Psoas muscle (tissue), 8 donors: ENCODE results near the gene PPP1R9B. TPM values are rescaled to one million over a fixed set of nuclear protein-coding genes. Genes with fewer than 3 reads are reported as not detected.
A peak's percentile ranks its signal among the peaks of the same experiment; 100 is the strongest.

ENCODE experiments used
- ATAC-seq, 4 donors: fragments of 200-7000 bp; cut with Tn5 transposase; one replicate each; pipeline ENCODE4 v1.9.1; 2020; ENCODE audit warnings: moderate library complexity in 3 of 4, mild to moderate bottlenecking in 2 of 4
- DNase-seq, 2 donors: peaks; one replicate each; pipeline ENCODE4 v3.0.0-alpha.2; 2020
- H3K27ac ChIP-seq: fragments of 200-600 bp; one replicate; pipeline ENCODE4 v1.8.0; 2022
- H3K27me3 ChIP-seq, 3 donors: fragments of 200-600 bp in 1 of 3; one replicate each; pipeline versions ENCODE4 v1.6.1 to v1.8.0; 2013 to 2022; ENCODE audit warnings: low read length in 2 of 3, mild to moderate bottlenecking in 2 of 3, moderate library complexity in 1 of 3; ENCODE audit not compliant: insufficient read depth in 3 of 3
- H3K36me3 ChIP-seq, 2 donors: fragments of 200-600 bp in 1 of 2; one replicate each; pipeline versions ENCODE4 v1.6.1 to v1.8.0; 2013 to 2022; ENCODE audit warnings: low read depth in 1 of 2, mild to moderate bottlenecking in 1 of 2, moderate library complexity in 1 of 2; ENCODE audit not compliant: insufficient read depth in 1 of 2
- H3K4me1 ChIP-seq: fragments of 200-600 bp; one replicate; pipeline ENCODE4 v1.8.0; 2022
- H3K4me3 ChIP-seq: fragments of 200-600 bp; one replicate; pipeline ENCODE4 v1.8.0; 2022; ENCODE audit warnings: mild to moderate bottlenecking
- H3K9me3 ChIP-seq: fragments of 200-600 bp; one replicate; pipeline ENCODE4 v1.8.0; 2022
- CTCF ChIP-seq: fragments of 200-600 bp; IDR thresholded peaks from one replicate; pipeline ENCODE4 v1.8.0; 2022; ENCODE audit warnings: antibody characterized with exemption
- WGBS, 3 donors: extraction: QIAGEN DNeasy Blood & Tissue Kit; methylation state at CpG; one replicate each; pipeline versions ENCODE4 v1.1.6 to v1.1.7; 2013; 5-methylcytosine and 5-hydroxymethylcytosine counted together
- intact Hi-C, 2 donors: fragments of 100-400 bp; cut with DNase I; formaldehyde crosslinking; loops; one replicate each; pipeline versions ENCODE4 v1.11.0 to v1.14.2; 2022
- polyA plus RNA-seq, 3 donors: library from polyadenylated mRNA; stranded (reverse); fragments of 200-250 nt; gene quantifications; one replicate each; pipeline ENCODE4 v1.2.3, GENCODE V29; 2013
- total RNA-seq, 4 donors: library from RNA; stranded (reverse); fragmentation: NEBNext Ultra II Directional in 2 of 4; extraction: Animal tissue kit (Norgen Biotek cat#: 25700) in 2 of 4; gene quantifications; one replicate each; pipeline versions ENCODE4 v1.2.1 to v1.2.4, GENCODE V29; 2021 to 2023
- donor health status: healthy with polysubstance abuse.
- donor health status: DM: no; HTN: no; CAD: no; lungs with moderate emphysema.
- donor health status: Bipolar disorder and iron deficiency.
- donor health status: healthy.
- donor health status: DM: yes; HTN: yes; CAD: no.
- donor health status: DM: no; HTN: no; CAD: no.
- donor health status: DM: no; HTN: no; CAD: no.
- donor health status: DM: yes; HTN: yes; CAD: no.

PPP1R9B gene
- total and polyA plus RNA-seq, 7 donors: 7.0 to 26.5 (median 15.1) TPM

- intact Hi-C loops: loop anchor here (2.0 to 5.0 kb wide), 4 partner anchors 38 to 202 kb away; partner anchors contain the start of genes ITGA3 (in 1 of the 2) and SGCA (in 1 of the 2)
- 1% methylated on average over 63 to 68 of the region's 68 CpGs for WGBS, 3 donors
- Histone ChIP-seq H3K36me3 (peaks cover 0 to 25% of the 10 kb centered on the region in 2 donors), H3K27me3 (no peaks in the 10 kb centered on the region), H3K4me1 (peaks cover 47% of the 10 kb centered on the region), H3K4me3 (peak within 1 kb of the TSS; percentile 95), H3K27ac (peak within 1 kb of the TSS; percentile 88), H3K9me3 (no peaks in the 10 kb centered on the region)
- DNase-seq: peak; percentile 97 to 98
- peak; percentile 89 to 94 (median 90) for ATAC-seq
- no peak for TF ChIP-seq CTCF
Measured at GRCh38 chr17:50094753-50095619, 55.5 kb downstream of the PPP1R9B start, which contains the start of gene PDK2. Gene PDK2 (plus strand): TSS chr17:50095351. CDS start chr17:50095436, 85 bp downstream.

GRCh38 chr17:50094243-50094752, 56.2 kb downstream of the PPP1R9B start:
- peak; percentile 90 to 93 for DNase-seq
- no peaks in the 10 kb centered on the region for H3K27me3 ChIP-seq
- intact Hi-C loops: loop anchor here in 1 of 2 donors (2.0 to 5.0 kb wide), 3 partner anchors 37 to 203 kb away; partner anchors contain the start of gene ITGA3
- 0 to 1% (median 0%) methylated on average over 21 of the region's 21 CpGs for WGBS, 3 donors
- TF ChIP-seq CTCF: peak; percentile 93
- H3K36me3 ChIP-seq: peaks cover 0 to 32% of the 10 kb centered on the region in 2 donors
- H3K4me1 ChIP-seq: peaks cover 41% of the 10 kb centered on the region
- no peaks in the 10 kb centered on the region for H3K9me3 ChIP-seq
- peak; percentile 66 to 79 (median 74) for ATAC-seq
- H3K27ac ChIP-seq: peak overlapping the region; percentile 88
- H3K4me3 ChIP-seq: peak overlapping the region; percentile 95

DNA sequence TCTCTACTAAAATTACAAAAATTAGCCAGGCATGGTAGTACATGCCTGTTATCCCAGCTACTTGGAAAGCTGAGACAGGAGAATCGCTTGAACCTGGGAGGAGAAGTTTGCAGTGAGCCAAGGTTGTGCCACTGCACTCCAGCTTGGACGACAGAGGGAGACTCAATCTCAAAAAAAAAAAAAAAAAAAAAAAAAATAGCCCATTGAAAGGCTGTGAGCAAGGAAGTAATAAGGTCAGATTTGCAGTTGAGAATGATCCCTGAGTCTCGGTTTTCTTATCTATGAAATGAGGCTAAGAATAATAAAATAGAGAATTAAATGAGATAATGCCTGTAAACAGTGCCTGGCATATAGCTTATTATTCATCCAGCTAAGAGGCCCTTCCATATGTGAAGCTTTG, 56.7 kb downstream of the PPP1R9B start:
- H3K4me3 ChIP-seq: peak overlapping the region; percentile 95
- DNase-seq (no peak), ATAC-seq (no peak)
- peaks cover 36% of the 10 kb centered on the region for H3K4me1 ChIP-seq
- H3K27ac ChIP-seq: peak overlapping the region; percentile 88
- WGBS, 3 donors: 33 to 49% (median 43%) methylated on average over 3 of the region's 3 CpGs
- peaks cover 0 to 32% of the 10 kb centered on the region in 2 donors for H3K36me3 ChIP-seq
- no peaks in the 10 kb centered on the region for H3K27me3 ChIP-seq
- no peak for TF ChIP-seq CTCF
- intact Hi-C loops: loop anchor here in 1 of 2 donors (2.0 to 5.0 kb wide), 3 partner anchors 37 to 203 kb away; partner anchors contain the start of gene ITGA3
- no peaks in the 10 kb centered on the region for H3K9me3 ChIP-seq

DNA sequence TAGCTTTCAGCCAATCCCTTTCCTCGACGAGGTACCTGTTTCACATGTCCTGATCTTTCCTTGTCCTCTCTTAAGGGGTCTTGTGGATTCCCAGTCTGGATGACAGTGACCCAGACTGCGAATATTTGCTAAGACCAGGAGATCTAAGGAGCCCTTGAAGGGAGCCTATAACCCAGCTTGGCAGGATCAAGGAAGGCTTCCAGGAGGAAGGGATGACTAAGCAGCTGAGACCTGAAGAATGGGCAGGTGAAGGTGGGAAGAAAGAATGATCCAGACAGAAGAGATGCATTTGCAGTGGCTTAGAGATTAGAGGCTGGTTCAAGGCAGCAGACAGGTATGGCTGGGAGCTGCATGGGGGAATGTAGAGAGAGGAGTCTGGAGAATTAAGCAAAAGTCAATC, 57.2 kb downstream of the PPP1R9B start:
- Histone ChIP-seq H3K4me3 (no peak overlapping the region), H3K27ac (no peak overlapping the region), H3K4me1 (peaks cover 31% of the 10 kb centered on the region), H3K36me3 (peaks cover 0 to 31% of the 10 kb centered on the region in 2 donors), H3K9me3 (no peaks in the 10 kb centered on the region), H3K27me3 (no peaks in the 10 kb centered on the region)
- no peak for TF ChIP-seq CTCF
- DNase-seq: no peak
- intact Hi-C loops: loop anchor here in 1 of 2 donors (5.0 kb wide), 2 partner anchors 36 to 204 kb away; partner anchors contain the start of gene ITGA3
- WGBS, 3 donors: 82 to 92% (median 91%) methylated on average over 3 of the region's 3 CpGs
- no peak for ATAC-seq
